ENCODE data around the gene MICAL3.
"Not testable (repeated sequence)": the region's sequence is repeated elsewhere in the genome, so short reads cannot be mapped to it uniquely, and the experiment has no call there.

Gene MICAL3

DNA sequence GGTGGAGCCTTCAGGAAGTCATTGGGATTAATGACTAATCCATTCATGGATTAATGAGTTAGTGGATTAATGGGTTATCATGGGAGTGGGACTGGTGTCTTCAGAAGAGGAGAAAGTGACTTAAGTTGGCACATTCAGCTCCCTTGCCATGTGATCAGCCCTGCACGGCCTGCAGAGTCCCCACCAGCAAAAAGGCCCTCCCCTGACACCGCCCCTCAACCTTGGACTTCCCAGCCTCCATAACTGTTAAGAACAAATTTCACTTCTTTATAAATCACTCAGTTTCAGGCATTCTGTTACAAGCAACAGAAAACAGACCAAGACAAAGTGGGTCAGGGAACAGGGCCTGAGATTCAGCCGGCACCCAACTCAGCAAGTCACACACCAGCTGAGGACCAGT, 85.3 kb downstream of the MICAL3 start:
- no peak for DNase-seq (ENCODE audit: low read depth in 4 of 4, low spot score in 1 of 4)

DNA sequence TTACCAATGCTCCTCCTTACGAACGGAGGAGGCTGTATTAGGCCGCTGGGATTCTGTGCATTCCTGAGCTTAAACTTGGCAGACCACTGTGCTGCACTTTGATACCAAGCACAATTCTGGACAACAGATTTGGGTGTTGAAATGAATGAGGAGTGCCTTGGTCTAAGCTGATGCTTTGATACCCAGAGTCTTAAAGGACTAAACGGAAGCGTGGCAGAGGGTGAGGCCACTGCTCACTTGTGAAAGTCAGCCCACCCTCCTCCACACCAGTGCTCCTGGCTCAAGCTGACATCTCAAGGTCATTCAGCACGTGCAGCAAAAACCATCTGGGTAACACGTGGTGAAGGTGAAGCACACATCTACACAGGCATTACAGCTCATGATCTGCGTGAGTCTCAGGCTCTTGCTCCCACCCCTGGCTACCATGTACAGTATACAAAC, 85.9 kb downstream of the MICAL3 start:
- DNase-seq (ENCODE audit: low read depth in 4 of 4, low spot score in 1 of 4), result no peak

DNA sequence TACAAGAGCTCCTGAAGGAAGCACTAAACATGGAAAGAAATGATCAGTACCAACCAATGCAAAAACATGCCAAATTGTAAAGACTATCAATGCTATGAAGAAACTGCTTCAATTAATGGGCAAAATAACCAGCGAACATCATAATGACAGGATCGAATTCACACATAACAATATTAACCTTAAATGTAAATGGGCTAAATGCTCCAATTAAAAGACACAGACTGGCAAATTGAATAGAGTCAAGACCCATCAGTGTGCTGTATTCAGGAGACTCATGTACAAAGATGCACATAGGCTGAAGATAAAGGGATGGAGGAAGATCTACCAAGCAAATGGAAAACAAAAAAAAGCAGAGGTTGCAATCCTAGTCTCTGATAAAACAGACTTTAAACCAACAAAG, 91.9 kb downstream of the MICAL3 start:
- not testable (repeated sequence) for DNase-seq (ENCODE audit: low read depth in 4 of 4, low spot score in 1 of 4)

DNA sequence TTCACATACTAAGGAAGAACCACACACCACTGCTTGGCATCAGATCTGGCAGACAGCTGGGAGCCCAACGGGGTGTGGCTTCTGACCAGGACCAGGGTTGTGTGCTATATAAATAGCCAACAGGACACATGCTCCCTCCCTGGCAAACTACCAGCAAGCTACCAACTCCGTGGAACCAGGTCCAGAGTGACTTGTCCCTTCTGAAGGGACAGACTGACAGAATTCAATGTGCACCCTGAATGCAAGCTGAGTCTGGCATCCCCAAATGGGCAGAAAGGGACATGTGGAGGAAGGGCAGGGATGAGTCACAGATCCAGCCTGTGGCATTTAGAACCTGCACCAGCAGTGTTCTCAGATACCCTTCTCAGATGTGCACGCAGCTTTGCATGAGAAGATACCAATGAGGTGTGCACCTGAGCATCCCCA, 92.9 kb downstream of the MICAL3 start:
- no peak for DNase-seq (ENCODE audit: low read depth in 4 of 4, low spot score in 1 of 4)

DNA sequence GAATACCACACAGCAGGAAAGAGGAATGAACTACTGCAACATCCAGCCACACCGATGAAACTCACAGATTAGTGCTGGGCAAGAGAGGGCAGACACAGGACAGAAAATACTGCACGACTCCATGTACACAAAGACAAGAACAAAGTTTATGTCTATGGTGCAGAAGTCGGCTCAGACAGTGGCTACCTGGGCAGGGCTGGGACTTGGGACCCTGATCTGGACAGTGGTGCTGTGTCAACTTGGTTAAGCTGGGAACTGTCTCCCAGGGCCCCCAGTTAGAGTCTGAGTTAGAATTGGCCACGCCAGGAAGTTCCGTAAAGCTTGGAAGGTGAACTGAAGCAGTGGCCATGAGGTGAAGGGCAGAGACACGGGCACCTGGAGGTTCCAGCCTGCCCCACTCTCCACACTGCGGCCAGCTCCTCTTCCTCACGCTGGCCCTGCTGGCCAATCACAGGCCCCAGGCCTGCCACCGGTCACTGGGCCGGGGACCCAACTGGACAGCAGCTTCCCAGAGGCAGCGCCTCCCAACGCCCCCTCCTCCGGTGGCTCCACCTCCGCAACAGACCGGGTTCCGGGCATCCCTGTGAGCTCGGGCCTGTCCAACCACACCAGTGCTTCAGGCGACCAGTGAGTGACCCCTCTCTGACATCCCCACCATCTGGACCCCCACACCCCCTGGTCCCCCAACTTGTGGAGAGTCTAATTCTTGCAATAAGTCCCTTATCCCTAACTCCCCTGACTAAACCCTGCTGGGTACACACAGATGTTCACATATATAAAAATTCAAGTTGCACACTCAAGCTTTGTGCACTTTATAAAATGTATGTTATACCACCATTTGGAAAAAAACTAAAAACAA, 93.7 kb downstream of the MICAL3 start:
- no peak for DNase-seq (ENCODE audit: low read depth in 4 of 4, low spot score in 1 of 4)

DNA sequence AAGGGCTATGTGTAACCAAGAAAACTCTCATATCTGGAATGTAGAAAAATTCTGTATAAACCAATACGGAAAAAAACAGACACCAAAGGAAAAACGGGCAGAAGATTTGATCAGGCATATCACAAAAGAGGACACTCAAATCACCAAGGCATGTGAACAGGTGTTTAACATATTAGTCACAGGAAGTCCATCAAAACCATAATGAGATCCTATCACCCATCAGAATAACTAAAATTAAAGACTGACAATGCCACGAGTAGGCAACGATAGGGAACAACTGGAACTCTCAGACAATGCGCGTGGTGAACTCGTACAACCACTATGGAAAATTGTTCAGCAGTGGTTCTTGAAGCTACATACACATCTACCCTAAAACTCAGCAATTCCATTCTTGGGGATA, 94.5 kb downstream of the MICAL3 start:
- DNase-seq (ENCODE audit: low read depth in 4 of 4, low spot score in 1 of 4), result no peak

DNA sequence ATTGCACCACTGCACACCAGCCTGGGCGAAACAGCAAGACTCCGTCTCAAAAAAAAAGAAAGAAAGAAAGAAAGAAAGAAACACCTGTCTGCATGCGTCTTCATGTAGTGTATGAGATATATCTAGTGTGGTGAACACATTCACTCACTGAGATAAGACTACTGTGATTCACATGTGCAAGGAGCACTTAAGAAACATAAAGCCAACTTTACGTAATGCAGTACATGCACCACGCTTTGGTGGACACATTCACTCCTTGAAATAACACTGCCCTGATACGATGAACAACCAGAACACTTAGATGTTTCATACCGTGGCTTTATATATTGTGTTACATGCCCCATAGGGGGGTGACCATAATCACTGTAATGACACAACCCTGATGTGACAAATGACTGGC, 96.0 kb downstream of the MICAL3 start:
- DNase-seq (ENCODE audit: low read depth in 4 of 4, low spot score in 1 of 4), result no peak

DNA sequence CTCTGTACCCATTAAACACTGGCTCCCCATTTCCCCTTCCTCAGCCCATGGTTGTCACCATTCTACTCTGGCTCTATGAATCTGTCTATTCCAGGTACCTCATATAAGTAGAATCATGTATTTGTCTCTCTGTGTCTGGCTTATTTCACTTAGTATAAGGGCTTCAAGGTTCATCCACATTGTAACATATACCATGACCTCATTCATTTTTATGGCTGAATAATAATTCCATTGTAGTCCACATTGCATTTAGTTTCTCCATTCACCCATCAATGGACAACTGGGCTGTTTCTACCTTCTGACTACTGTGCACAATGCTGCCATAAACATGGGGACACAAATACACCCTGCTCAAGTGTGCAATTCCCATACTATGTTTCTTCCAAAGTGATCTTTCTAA, 97.3 kb downstream of the MICAL3 start:
- no peak for DNase-seq (ENCODE audit: low read depth in 4 of 4, low spot score in 1 of 4)

DNA sequence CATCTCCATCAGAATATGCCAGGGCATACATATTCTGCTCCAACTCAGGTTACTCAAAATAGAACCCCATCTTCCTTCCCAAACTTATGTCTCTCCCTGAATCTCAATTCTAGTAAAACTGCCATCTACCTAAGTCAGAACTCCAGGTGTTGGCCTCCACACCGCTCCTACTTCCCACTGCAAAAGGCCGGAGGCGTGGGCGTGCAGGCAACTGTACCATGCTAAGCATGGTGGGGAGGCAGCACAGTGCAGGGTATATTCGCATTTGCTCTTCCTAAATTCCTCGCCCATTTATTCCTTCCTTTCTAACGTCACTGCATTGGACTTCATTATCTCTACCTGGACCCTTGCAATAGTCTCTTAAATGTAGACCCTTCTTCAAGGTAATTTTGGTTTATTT, 97.8 kb downstream of the MICAL3 start:
- no peak for DNase-seq (ENCODE audit: low read depth in 4 of 4, low spot score in 1 of 4)

DNA sequence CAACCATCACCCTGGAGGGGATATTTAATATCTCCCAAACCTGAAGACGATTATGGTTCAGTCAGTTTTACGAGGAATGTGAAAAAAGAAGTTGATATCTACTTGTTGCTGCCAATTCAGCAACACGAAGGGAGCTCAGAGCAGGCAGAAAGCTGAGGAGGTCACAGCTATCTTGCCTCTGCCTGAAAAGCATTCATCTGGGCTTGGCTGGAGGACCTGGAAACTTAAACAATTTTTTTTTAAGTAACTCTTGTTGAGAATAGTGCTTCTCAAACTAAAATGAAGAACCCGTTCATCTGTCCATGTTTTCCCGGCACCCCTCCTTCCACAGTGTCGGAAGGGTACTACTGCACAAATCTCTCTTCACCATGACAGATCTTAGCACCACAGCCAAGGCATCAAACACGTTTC, 98.9 kb downstream of the MICAL3 start:
- no peak for DNase-seq (ENCODE audit: low read depth in 4 of 4, low spot score in 1 of 4)

DNA sequence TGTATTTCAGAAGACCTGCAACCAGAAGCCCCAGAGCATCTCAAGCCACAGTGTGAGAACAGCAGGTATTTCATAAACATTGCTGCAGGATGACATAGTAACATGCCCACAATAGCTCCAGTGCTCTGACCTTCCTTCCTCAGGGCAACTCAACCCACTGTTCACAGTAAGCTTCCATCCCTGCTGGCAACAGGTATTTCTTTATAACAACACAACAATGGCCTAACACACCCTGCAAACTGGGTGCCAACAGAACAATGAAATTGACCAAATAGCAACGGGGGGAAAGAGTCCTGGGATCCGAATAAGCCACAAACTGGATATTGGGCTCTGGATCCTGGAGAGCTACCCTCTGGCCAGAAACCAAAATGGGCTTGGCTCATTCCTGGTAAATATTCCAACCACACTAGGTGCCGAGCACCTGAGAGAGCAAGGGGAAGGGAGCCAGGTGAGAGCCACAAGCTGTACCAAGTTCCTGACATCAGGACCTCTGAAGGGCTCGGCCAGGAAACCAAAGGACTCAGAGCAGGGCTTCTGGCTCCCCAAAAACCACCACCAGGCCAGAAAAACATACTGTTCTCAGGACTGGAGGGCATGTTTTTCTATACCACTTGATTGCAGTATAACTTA, 99.5 kb downstream of the MICAL3 start:
- no peak for DNase-seq (ENCODE audit: low read depth in 4 of 4, low spot score in 1 of 4)

DNA sequence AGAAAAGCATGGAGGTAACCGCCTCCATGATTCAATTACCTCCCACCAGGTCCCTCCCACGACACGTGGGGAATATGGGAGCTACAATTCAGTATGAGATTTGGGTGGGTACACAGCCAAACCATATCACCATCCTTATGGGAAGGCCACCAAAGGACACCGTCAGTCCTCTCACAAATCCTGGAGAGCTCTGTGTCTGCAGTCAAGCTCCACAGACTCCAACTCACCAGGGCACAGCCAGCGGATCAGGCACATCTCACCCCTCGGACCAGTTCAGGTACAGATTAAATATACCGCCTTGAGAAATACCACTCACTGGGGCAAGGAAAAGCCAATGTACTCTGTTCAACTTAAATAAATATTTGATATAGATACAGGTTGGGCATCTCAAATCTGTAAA, 100.3 kb downstream of the MICAL3 start:
- DNase-seq (ENCODE audit: low read depth in 4 of 4, low spot score in 1 of 4), result no peak

DNA sequence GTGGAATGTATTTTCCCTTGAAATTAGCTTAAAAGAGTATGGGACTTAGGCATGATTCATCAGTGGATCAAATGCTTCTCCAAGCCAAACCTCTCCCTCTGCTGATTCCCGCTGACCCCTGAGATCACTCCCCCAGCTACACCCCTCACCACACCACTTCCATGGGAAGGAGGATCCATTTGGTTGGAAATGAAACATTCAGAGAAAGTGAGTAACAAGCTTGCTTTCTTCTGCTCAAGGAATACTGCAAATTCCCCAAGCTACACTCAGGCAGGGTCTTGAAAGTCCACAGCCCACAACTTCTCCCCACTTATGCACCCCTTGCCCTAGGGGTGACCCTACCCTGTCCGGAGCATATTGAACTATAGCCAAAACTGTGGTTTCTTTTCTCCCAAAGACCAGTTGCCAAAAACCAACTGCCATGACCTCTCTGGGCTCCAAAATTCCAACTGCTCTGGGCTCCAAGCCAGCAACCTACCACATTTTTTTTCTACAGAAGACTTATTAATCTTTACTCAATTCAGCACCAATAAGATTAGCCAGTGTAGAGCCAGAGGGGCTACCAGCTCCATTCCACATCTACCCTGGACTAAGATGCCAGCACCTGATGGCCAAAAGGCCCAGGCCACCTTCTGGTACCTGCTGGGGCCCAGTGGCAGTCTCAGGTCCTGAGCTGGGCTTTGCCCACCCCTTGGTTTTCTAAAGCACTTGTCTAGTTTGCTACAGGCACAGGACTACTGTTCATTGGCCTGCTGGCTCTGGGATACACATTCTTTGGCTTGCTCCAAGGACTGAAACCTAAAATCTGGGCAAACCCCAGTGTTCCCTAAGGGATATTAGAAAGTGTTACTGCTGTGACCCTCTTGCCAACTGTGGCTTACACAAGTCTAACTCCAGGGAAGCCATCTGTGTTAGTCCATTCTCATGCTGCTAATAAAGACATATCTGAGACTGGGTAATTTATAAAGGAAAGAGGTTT, 101.1 kb downstream of the MICAL3 start:
- DNase-seq (ENCODE audit: low read depth in 4 of 4, low spot score in 1 of 4), result no peak

DNA sequence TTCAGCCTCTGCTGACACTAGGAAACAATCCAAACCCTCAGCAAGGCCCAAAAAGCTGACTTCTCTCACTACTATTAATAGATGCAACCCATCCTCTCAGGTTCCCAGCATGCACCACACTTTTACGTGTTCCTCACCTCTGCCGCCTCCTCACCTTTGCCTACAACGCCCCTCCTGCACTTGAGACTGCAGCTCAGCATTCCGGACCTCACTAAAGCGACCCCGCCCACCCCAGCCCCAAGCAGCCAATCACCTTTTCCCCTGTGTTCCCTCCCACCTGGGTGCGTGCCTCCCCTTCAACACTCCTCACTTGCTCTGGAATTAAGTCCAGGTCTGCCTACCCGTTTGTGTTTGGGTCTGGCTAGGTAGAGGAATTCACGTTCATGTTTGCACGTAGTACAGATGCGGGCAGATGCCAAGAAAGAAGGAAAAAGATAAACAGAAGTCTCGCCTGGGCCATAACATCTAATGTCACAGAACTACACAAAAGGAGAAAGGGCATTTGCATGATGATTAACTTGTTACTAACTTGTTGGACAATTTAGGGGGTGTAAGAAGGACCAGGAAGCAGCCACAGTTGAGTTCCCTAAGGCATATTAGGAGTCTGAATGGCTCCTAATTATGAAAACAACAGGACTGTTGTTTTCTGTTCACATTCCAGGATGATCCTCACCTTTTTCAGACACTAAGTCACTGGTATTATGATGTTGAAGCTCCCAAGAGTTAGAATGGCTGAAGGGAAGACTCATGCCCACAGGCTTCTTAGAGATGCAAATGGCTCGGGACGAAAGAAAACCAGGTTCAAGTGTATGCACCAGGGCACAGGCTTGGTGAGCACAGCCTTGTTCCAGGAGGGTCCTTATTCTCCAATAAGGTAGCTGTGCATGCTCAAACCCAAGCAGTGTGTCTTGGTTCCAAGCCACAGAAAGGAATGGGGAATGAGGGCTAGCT, 102.2 kb downstream of the MICAL3 start:
- no peak for DNase-seq (ENCODE audit: low read depth in 4 of 4, low spot score in 1 of 4)

DNA sequence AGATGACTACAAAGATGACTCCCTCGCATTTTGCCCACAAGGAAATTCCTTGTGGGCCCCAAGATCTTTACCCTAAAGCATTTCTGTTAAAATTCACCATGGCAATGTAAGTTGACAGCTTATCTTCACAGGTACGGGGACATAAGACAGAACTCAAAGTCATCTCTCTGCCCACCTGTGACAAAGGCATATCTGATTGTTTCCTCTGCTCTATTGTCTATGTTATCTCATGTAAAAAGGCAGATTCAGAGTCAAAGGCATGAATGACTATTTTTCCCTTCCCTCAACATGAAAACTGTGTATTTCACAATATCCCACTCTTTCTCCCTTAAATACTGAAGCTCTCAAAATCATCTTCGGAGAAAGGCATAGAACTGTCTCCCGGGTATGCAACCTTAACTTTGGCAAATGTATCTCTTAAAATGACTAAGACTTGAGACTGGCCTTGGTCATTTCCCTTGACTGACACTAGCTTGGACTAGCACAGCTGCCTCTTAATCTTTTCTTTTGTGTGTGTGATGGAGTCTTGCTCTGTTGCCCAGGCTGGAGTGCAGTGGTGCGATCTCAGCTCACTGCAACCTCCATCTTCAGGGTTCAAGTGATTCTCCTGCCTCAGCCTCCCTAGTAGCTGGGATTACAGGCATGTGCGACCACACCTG, 103.2 kb downstream of the MICAL3 start:
- DNase-seq (ENCODE audit: low read depth in 4 of 4, low spot score in 1 of 4), result no peak

DNA sequence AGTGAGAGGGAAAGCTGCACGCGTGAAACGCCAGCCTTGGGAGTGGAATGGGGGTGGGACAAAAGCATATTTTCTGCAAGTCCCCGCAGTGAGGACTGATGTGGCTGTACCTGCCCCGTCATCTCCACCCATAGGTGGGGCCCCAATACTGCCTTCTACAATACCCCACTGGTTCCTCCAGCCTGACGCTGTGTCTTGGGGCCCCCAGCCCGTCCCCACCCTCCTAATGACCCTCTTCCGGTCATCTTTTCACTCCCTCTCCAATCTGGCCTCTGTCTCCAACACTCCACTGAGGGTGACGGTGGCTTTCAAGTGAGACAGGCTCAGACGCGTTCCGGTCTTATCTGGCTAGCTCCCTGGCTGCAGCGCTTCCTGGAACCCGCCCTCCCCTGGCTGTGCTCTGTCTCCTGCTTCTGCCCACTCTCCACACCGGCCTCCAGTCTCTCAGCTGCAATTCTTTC, 104.2 kb downstream of the MICAL3 start:
- no peak for DNase-seq (ENCODE audit: low read depth in 4 of 4, low spot score in 1 of 4)

DNA sequence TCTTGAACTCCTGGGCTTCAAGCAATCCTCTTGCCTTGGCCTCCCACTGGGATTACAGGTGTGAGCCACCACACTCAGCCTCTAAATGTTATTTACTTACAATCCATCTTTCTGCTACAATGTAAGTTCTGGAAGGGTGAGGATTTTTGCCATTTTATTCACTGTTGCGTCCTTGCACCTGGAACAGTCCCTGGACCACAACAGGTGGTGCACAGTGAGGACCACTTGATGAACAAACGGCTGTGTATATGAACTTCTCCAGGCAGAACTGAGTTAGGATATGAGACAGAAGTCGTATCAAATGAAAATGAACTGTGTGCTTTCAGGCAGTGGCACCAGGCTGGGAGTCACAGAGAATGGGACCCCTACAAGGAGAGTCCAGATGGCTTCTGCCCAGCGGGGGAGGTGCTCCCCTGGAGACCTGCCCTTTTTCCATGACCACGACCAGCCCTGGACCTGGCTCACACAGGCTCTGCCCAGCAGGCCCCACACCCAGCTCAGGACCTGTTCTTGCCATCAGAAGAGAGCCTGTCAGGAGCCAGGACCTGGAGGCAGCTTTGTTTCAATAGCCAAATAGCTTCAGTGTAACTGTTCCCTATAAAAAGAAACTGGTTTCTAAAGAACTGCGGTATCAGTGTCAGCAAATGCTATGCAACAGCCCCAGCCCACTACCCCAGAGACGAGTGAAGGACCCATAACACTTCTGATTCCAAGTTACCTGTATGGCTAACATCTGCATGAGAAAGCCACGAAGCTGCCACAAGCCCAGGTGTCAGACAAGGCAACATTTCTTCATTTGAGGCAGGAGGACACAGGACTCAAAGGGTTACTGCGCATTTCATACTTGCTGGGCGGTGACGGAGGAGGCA, 104.9 kb downstream of the MICAL3 start:
- DNase-seq (ENCODE audit: low read depth in 4 of 4, low spot score in 1 of 4), result no peak

DNA sequence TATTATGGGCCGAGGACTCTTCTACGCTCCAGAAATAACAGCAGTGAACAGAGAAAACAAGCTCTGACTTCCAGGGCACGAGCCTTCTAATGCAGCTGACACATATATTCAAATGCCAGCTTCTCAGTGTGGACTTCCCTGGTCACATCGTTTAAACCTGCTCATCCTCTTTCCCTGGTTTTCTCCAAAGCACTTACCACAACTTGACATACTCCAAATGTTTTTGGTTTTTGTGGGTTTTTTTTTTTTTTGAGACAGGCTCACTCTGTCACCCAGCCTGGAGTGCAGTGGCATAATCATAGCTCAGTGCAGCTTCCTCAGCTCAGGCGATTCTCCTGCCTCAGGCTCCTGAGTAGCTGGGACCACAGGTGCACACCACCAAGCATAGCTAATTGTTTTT, 105.5 kb downstream of the MICAL3 start:
- DNase-seq (ENCODE audit: low read depth in 4 of 4, low spot score in 1 of 4), result no peak

DNA sequence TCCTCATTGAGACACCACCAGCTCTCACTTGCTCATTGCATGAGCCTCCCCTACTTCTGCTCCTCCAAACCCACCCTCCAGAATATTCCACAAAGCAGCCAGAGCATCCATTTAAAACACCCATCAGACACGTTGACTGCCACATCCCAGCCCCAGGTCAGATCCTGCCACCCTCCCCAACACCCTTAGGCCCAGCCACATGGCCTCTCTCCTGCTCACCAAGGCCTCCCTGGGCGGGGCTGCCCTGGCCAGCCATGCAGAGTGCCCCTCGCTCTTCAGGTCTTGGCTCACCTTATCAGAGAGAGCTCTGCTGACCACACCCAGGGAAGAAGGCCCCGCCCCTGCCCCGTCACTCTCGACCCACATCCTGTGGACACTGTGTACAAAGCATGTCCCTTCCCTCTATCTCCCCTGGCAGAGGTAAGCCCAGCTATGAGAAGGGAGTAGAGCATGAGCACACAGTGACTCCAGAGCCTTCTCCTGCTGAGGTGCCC, 106.8 kb downstream of the MICAL3 start:
- no peak for DNase-seq (ENCODE audit: low read depth in 4 of 4, low spot score in 1 of 4)
